ENCODE results near the gene RFTN1. TPM values are rescaled to one million over a fixed set of nuclear protein-coding genes. Genes with fewer than 3 reads are reported as not detected.

Gene RFTN1
- total RNA-seq, 1 donor from 2014 or later = 41.8 TPM

- H3K4me1 Mint-ChIP-seq (ENCODE audit: unreplicated experiment) = no peaks in the 10 kb centered on the region
- H3K36me3 Mint-ChIP-seq (ENCODE audit: low read depth, unreplicated experiment) = no peaks in the 10 kb centered on the region
Measured at GRCh38 chr3:16529264-16529663, 15.8 kb upstream of the RFTN1 start.

GRCh38 chr3:16528581-16528993, 15.1 kb upstream of the RFTN1 start:
- TF ChIP-seq, protein P1, sequence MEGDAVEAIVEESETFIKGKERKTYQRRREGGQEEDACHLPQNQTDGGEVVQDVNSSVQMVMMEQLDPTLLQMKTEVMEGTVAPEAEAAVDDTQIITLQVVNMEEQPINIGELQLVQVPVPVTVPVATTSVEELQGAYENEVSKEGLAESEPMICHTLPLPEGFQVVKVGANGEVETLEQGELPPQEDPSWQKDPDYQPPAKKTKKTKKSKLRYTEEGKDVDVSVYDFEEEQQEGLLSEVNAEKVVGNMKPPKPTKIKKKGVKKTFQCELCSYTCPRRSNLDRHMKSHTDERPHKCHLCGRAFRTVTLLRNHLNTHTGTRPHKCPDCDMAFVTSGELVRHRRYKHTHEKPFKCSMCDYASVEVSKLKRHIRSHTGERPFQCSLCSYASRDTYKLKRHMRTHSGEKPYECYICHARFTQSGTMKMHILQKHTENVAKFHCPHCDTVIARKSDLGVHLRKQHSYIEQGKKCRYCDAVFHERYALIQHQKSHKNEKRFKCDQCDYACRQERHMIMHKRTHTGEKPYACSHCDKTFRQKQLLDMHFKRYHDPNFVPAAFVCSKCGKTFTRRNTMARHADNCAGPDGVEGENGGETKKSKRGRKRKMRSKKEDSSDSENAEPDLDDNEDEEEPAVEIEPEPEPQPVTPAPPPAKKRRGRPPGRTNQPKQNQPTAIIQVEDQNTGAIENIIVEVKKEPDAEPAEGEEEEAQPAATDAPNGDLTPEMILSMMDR (IDR thresholded peaks at IDR 0.05; ENCODE audit: unreplicated experiment) = no peak
- no peak for DNase-seq (ENCODE audit: low spot score)
- Mint-ChIP-seq H3K4me1 (ENCODE audit: unreplicated experiment) (no peaks in the 10 kb centered on the region), H3K36me3 (ENCODE audit: low read depth, unreplicated experiment) (no peaks in the 10 kb centered on the region), H3K27me3 (ENCODE audit: unreplicated experiment) (no peaks in the 10 kb centered on the region), H3K27ac (ENCODE audit: unreplicated experiment) (no peak overlapping the region), H3K9me3 (ENCODE audit: unreplicated experiment) (no peaks in the 10 kb centered on the region), H3K4me3 (ENCODE audit: unreplicated experiment) (no peak overlapping the region)

More at GRCh38 chr3:16529264-16529663, 15.8 kb upstream of the RFTN1 start:
- no peaks in the 10 kb centered on the region for H3K9me3 Mint-ChIP-seq (ENCODE audit: unreplicated experiment)
- no peak overlapping the region for H3K4me3 Mint-ChIP-seq (ENCODE audit: unreplicated experiment)
- no peaks in the 10 kb centered on the region for H3K27me3 Mint-ChIP-seq (ENCODE audit: unreplicated experiment)
- no peak overlapping the region for H3K27ac Mint-ChIP-seq (ENCODE audit: unreplicated experiment)
- TF ChIP-seq, protein P1 (IDR thresholded peaks at IDR 0.05; ENCODE audit: unreplicated experiment) = no peak
- no peak for DNase-seq (ENCODE audit: low spot score)

- H3K4me1 Mint-ChIP-seq (ENCODE audit: unreplicated experiment) = no peaks in the 10 kb centered on the region
- no peak overlapping the region for H3K4me3 Mint-ChIP-seq (ENCODE audit: unreplicated experiment)
- H3K9me3 Mint-ChIP-seq (ENCODE audit: unreplicated experiment) = no peaks in the 10 kb centered on the region
- no peak overlapping the region for H3K27ac Mint-ChIP-seq (ENCODE audit: unreplicated experiment)
- H3K27me3 Mint-ChIP-seq (ENCODE audit: unreplicated experiment) = no peaks in the 10 kb centered on the region
- no peak for DNase-seq (ENCODE audit: low spot score)
- no peaks in the 10 kb centered on the region for H3K36me3 Mint-ChIP-seq (ENCODE audit: low read depth, unreplicated experiment)
- TF ChIP-seq, protein P1 (IDR thresholded peaks at IDR 0.05; ENCODE audit: unreplicated experiment) = no peak
Measured at GRCh38 chr3:16528106-16528505, 14.6 kb upstream of the RFTN1 start.

- Mint-ChIP-seq H3K4me3 (ENCODE audit: unreplicated experiment) (no peak overlapping the region), H3K9me3 (ENCODE audit: unreplicated experiment) (no peaks in the 10 kb centered on the region), H3K36me3 (ENCODE audit: low read depth, unreplicated experiment) (no peaks in the 10 kb centered on the region), H3K27me3 (ENCODE audit: unreplicated experiment) (no peaks in the 10 kb centered on the region), H3K4me1 (ENCODE audit: unreplicated experiment) (peaks cover 3% of the 10 kb centered on the region), H3K27ac (ENCODE audit: unreplicated experiment) (no peak overlapping the region)
- no peak for DNase-seq (ENCODE audit: low spot score)
- TF ChIP-seq, protein P1 (IDR thresholded peaks at IDR 0.05; ENCODE audit: unreplicated experiment) = no peak
Measured at GRCh38 chr3:16524196-16524595, 10.7 kb upstream of the RFTN1 start.

DNA sequence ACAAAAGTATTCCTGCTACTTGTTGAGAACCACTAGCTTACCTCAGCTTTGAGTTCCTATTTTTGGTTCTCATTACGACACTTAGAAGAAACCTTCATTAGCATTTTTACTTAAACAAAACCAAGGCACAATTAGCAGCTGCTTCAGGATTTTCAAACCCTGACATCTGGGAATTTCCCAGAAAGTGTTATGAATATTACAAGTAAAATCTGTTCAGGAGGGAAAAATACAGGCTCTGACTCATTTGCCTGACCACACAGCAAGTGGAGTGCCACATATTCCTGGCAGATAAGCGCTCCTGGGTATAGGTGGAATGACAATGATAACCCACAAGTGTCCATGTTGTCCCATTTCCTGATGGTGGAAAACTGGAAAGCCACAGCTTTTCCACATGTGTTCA, 10.3 kb upstream of the RFTN1 start:
- DNase-seq (ENCODE audit: low spot score) = no peak
- Mint-ChIP-seq H3K4me3 (ENCODE audit: unreplicated experiment) (no peak overlapping the region), H3K36me3 (ENCODE audit: low read depth, unreplicated experiment) (no peaks in the 10 kb centered on the region), H3K27ac (ENCODE audit: unreplicated experiment) (no peak overlapping the region), H3K4me1 (ENCODE audit: unreplicated experiment) (peaks cover 3% of the 10 kb centered on the region), H3K9me3 (ENCODE audit: unreplicated experiment) (no peaks in the 10 kb centered on the region), H3K27me3 (ENCODE audit: unreplicated experiment) (no peaks in the 10 kb centered on the region)
- TF ChIP-seq, protein P1 (IDR thresholded peaks at IDR 0.05; ENCODE audit: unreplicated experiment) = no peak
